Trophoblast cell (in vitro differentiated cells and primary cell): Measurements from ENCODE around the gene FNDC3B.
A peak's percentile ranks its signal among the peaks of the same experiment; 100 is the strongest.
"Not testable (repeated sequence)": the region's sequence is repeated elsewhere in the genome, so short reads cannot be mapped to it uniquely, and the experiment has no call there.

ENCODE experiments used
- DNase-seq, 2 donors: peaks; one replicate each; pipeline ENCODE4 v3.0.0-alpha.2; 2016
- H2AFZ ChIP-seq: 2 replicates; pipeline ENCODE4 v1.6.1; 2013; ENCODE audit warnings: low read length, moderate library complexity, mild to moderate bottlenecking; ENCODE audit not compliant: insufficient read depth, poor library complexity
- H2AK5ac ChIP-seq: 2 replicates; pipeline ENCODE4 v1.6.1; 2013; ENCODE audit warnings: mild to moderate bottlenecking, low read length
- H2BK120ac ChIP-seq: 2 replicates; pipeline ENCODE4 v1.6.1; 2013; ENCODE audit warnings: low read length, mild to moderate bottlenecking, moderate library complexity; ENCODE audit not compliant: insufficient read depth, poor library complexity
- H2BK12ac ChIP-seq: 2 replicates; pipeline ENCODE4 v1.6.1; 2013; ENCODE audit warnings: mild to moderate bottlenecking, low read length, moderate library complexity
- H2BK5ac ChIP-seq: 2 replicates; pipeline ENCODE4 v1.6.1; 2013; ENCODE audit warnings: low read length, low read depth, moderate library complexity, mild to moderate bottlenecking; ENCODE audit not compliant: poor library complexity
- H3K14ac ChIP-seq: 2 replicates; pipeline ENCODE4 v1.6.1; 2013; ENCODE audit warnings: mild to moderate bottlenecking, low read length
- H3K18ac ChIP-seq: 2 replicates; pipeline ENCODE4 v1.6.1; 2013; ENCODE audit warnings: mild to moderate bottlenecking, low read length
- H3K23ac ChIP-seq: 2 replicates; pipeline ENCODE4 v1.6.1; 2013; ENCODE audit warnings: low read length
- H3K27ac ChIP-seq: 2 replicates; pipeline ENCODE4 v1.5.1; 2013; ENCODE audit warnings: low read depth, mild to moderate bottlenecking, inconsistent platforms, low read length, moderate library complexity
- H3K27me3 ChIP-seq: 2 replicates; pipeline ENCODE4 v1.6.1; 2013; ENCODE audit warnings: inconsistent platforms, mild to moderate bottlenecking, low read length, moderate library complexity; ENCODE audit not compliant: insufficient read depth
- H3K36me3 ChIP-seq, 2 experiments: 1 replicate in 1 of 2; 2 replicates in 1 of 2; pipeline ENCODE4 v1.6.1; 2013; ENCODE audit warnings: low read length in 2 of 2, mild to moderate bottlenecking in 2 of 2, moderate library complexity in 1 of 2; ENCODE audit not compliant: insufficient read depth in 2 of 2, control insufficient read depth in 1 of 2
- H3K4ac ChIP-seq: 2 replicates; pipeline ENCODE4 v1.6.1; 2013; ENCODE audit warnings: low read depth, mild to moderate bottlenecking, low read length, moderate library complexity
- H3K4me1 ChIP-seq, 2 experiments: 1 replicate in 1 of 2; 2 replicates in 1 of 2; pipeline ENCODE4 v1.6.1; 2013; ENCODE audit warnings: low read length in 2 of 2, mild to moderate bottlenecking in 2 of 2, moderate library complexity in 1 of 2; ENCODE audit not compliant: insufficient read depth in 2 of 2, control insufficient read depth in 1 of 2
- H3K4me2 ChIP-seq: 2 replicates; pipeline ENCODE4 v1.6.1; 2013; ENCODE audit warnings: inconsistent platforms, mild to moderate bottlenecking, low read length, moderate library complexity
- H3K4me3 ChIP-seq: 2 replicates; pipeline ENCODE4 v1.5.1; 2013; ENCODE audit warnings: mild to moderate bottlenecking, low read depth, low read length, inconsistent platforms
- H3K79me1 ChIP-seq: one replicate; pipeline ENCODE4 v1.6.1; 2013; ENCODE audit warnings: low read length
- H3K79me2 ChIP-seq: 2 replicates; pipeline ENCODE4 v1.6.1; 2013; ENCODE audit warnings: low read length, mild to moderate bottlenecking; ENCODE audit not compliant: control insufficient read depth, insufficient read depth, poor library complexity
- H3K9ac ChIP-seq: 2 replicates; pipeline ENCODE4 v1.6.1; 2013; ENCODE audit warnings: mild to moderate bottlenecking, low read length
- H3K9me3 ChIP-seq: 2 replicates; pipeline ENCODE4 v1.6.1; 2013; ENCODE audit warnings: low read depth, mild to moderate bottlenecking, control low read depth, inconsistent platforms, low read length; ENCODE audit not compliant: insufficient read depth
- H4K12ac ChIP-seq: 2 replicates; pipeline ENCODE4 v1.6.1; 2013; ENCODE audit warnings: low read depth, mild to moderate bottlenecking, low read length, moderate library complexity
- H4K8ac ChIP-seq: 2 replicates; pipeline ENCODE4 v1.6.1; 2013; ENCODE audit warnings: low read depth, mild to moderate bottlenecking, low read length, moderate library complexity
- H4K91ac ChIP-seq: one replicate; pipeline ENCODE4 v1.6.1; 2013; ENCODE audit warnings: low read depth, mild to moderate bottlenecking, low read length, moderate library complexity
- WGBS: extraction: QIAGEN DNeasy Blood & Tissue Kit; methylation state at CpG from one replicate; pipeline ENCODE4 v1.1.7; 2013; ENCODE audit warnings: missing lambda C conversion rate; ENCODE audit not compliant: insufficient read length, insufficient coverage; ENCODE audit errors: extremely low coverage; 5-methylcytosine and 5-hydroxymethylcytosine counted together

FNDC3B gene

GRCh38 chr3:172255321-172255720 lies 215.9 kb downstream of the FNDC3B start:
- H3K79me2 ChIP-seq, H3K9me3 ChIP-seq, H4K12ac ChIP-seq, H3K36me3 ChIP-seq, H2AK5ac ChIP-seq, H3K4me3 ChIP-seq, H3K9ac ChIP-seq, H4K8ac ChIP-seq, H2AFZ ChIP-seq, H2BK5ac ChIP-seq, H3K4me2 ChIP-seq, H3K14ac ChIP-seq, H4K91ac ChIP-seq, H3K27me3 ChIP-seq, H3K4ac ChIP-seq, H3K27ac ChIP-seq, H2BK12ac ChIP-seq, H2BK120ac ChIP-seq: not testable (repeated sequence)
- peak overlapping the region; percentile 46 for H3K18ac ChIP-seq
- DNase-seq = peak; percentile 50 to 58
- peak overlapping the region; percentile 62 for H3K23ac ChIP-seq
- no CpG with 5 or more reads among the region's 10 CpGs for WGBS
- H3K4me1 ChIP-seq = peaks cover 13 to 19% of the 10 kb centered on the region in 2 experiments
- H3K79me1 ChIP-seq = peaks cover 20% of the 10 kb centered on the region

GRCh38 chr3:172256101-172256734 lies 216.8 kb downstream of the FNDC3B start:
- Histone ChIP-seq H4K91ac (no peak overlapping the region), H3K36me3 (peaks cover 4% of the 10 kb centered on the region in 2 experiments), H3K4me2 (no peak overlapping the region), H3K27ac (no peak overlapping the region), H2AFZ (no peak overlapping the region), H2BK12ac (no peak overlapping the region), H3K27me3 (no peaks in the 10 kb centered on the region), H3K79me2 (peaks cover 1% of the 10 kb centered on the region), H2BK5ac (no peak overlapping the region), H4K8ac (no peak overlapping the region), H3K9ac (no peak overlapping the region), H3K9me3 (no peaks in the 10 kb centered on the region), H3K14ac (no peak overlapping the region), H3K4me3 (no peak overlapping the region), H2AK5ac (no peak overlapping the region), H2BK120ac (no peak overlapping the region), H3K18ac (no peak overlapping the region), H3K79me1 (peaks cover 20% of the 10 kb centered on the region), H4K12ac (no peak overlapping the region), H3K4ac (no peak overlapping the region), H3K23ac (no peak overlapping the region), H3K4me1 (peaks cover 13 to 23% of the 10 kb centered on the region in 2 experiments)
- DNase-seq = peak; percentile 45 to 76
- no CpG with 5 or more reads among the region's 2 CpGs for WGBS

GRCh38 chr3:172257648-172258400 lies 218.4 kb downstream of the FNDC3B start:
- no peak overlapping the region for H3K4ac ChIP-seq
- peak overlapping the region; percentile 90 for H3K27ac ChIP-seq
- peaks cover 20% of the 10 kb centered on the region for H3K79me1 ChIP-seq
- no peak overlapping the region for H3K9ac ChIP-seq
- H4K91ac ChIP-seq = peak overlapping the region; percentile 58
- peak overlapping the region; percentile 35 for H3K18ac ChIP-seq
- peaks cover 1% of the 10 kb centered on the region for H3K79me2 ChIP-seq
- H3K9me3 ChIP-seq = no peaks in the 10 kb centered on the region
- peak overlapping the region; percentile 13 for H2AK5ac ChIP-seq
- H2AFZ ChIP-seq = no peak overlapping the region
- H3K14ac ChIP-seq = peak overlapping the region; percentile 36
- peak overlapping the region; percentile 32 for H4K8ac ChIP-seq
- DNase-seq = peak; percentile 94 to 98
- H2BK120ac ChIP-seq = peak overlapping the region; percentile 74
- H3K4me2 ChIP-seq = no peak overlapping the region
- H3K4me1 ChIP-seq = peaks cover 13 to 23% of the 10 kb centered on the region in 2 experiments
- H3K36me3 ChIP-seq = peaks cover 2 to 3% of the 10 kb centered on the region in 2 experiments
- H3K23ac ChIP-seq = no peak overlapping the region
- no CpG with 5 or more reads among the region's 8 CpGs for WGBS
- H2BK5ac ChIP-seq = peak overlapping the region; percentile 45
- no peak overlapping the region for H2BK12ac ChIP-seq
- peak overlapping the region; percentile 7 for H4K12ac ChIP-seq
- no peak overlapping the region for H3K4me3 ChIP-seq
- H3K27me3 ChIP-seq = no peaks in the 10 kb centered on the region

- H3K9me3 ChIP-seq = no peaks in the 10 kb centered on the region
- peaks cover 13 to 23% of the 10 kb centered on the region in 2 experiments for H3K4me1 ChIP-seq
- H3K4me2 ChIP-seq = peak overlapping the region; percentile 4
- peak overlapping the region; percentile 61 for H2BK120ac ChIP-seq
- no CpG with 5 or more reads among the region's 3 CpGs for WGBS
- no peak overlapping the region for H2BK12ac ChIP-seq
- no peak overlapping the region for H3K4ac ChIP-seq
- no peak overlapping the region for H4K8ac ChIP-seq
- peaks cover 2 to 3% of the 10 kb centered on the region in 2 experiments for H3K36me3 ChIP-seq
- H3K27ac ChIP-seq = peak overlapping the region; percentile 90
- H2AFZ ChIP-seq = no peak overlapping the region
- H4K91ac ChIP-seq = no peak overlapping the region
- peak; percentile 42 to 65 for DNase-seq
- H3K18ac ChIP-seq = no peak overlapping the region
- no peak overlapping the region for H3K23ac ChIP-seq
- H3K79me1 ChIP-seq = peaks cover 20% of the 10 kb centered on the region
- H4K12ac ChIP-seq = no peak overlapping the region
- no peak overlapping the region for H3K4me3 ChIP-seq
- H3K9ac ChIP-seq = no peak overlapping the region
- peak overlapping the region; percentile 69 for H2BK5ac ChIP-seq
- H3K14ac ChIP-seq = no peak overlapping the region
- H3K27me3 ChIP-seq = no peaks in the 10 kb centered on the region
- peaks cover 1% of the 10 kb centered on the region for H3K79me2 ChIP-seq
- H2AK5ac ChIP-seq = no peak overlapping the region
These were observed 219.2 kb downstream of the FNDC3B start for GRCh38 chr3:172258624-172259023.
